ENCODE measurements around the gene PIGR.

The PIGR gene

GRCh38 chr1:206891412-206891811, 54.9 kb downstream of the PIGR start:
- no peak for TF ChIP-seq CTCF (IDR thresholded peaks at IDR 0.05; ENCODE audit: low read depth, low read length)
- TF ChIP-seq EZH2phosphoT487 (IDR thresholded peaks at IDR 0.05; ENCODE audit: low read depth) = no peak
- H3K4me3 ChIP-seq (ENCODE audit: low read length) = no peak overlapping the region
- peaks cover 19% of the 10 kb centered on the region for H3K4me1 ChIP-seq (ENCODE audit: low read length)
- H4K20me1 ChIP-seq (ENCODE audit: insufficient read depth, low read length) = no peaks in the 10 kb centered on the region
- no peak overlapping the region for H3K9ac ChIP-seq (ENCODE audit: low read length)
- no peak overlapping the region for H3K4me2 ChIP-seq (ENCODE audit: low read length)
- no peaks in the 10 kb centered on the region for H3K36me3 ChIP-seq (replicated peaks; ENCODE audit: low read depth, low read length)
- H3K27ac ChIP-seq (ENCODE audit: low read length) = no peak overlapping the region
- no peaks in the 10 kb centered on the region for H3K9me3 ChIP-seq (ENCODE audit: insufficient read depth, low read length)
- peaks cover 41% of the 10 kb centered on the region for H3K27me3 ChIP-seq (ENCODE audit: low read depth, low read length)
- H3K79me2 ChIP-seq (ENCODE audit: low read length) = no peaks in the 10 kb centered on the region
- no peak overlapping the region for H2AFZ ChIP-seq (ENCODE audit: low read depth, low read length)

GRCh38 chr1:206890125-206891060, 55.9 kb downstream of the PIGR start:
- Histone ChIP-seq H3K27me3 (ENCODE audit: low read depth, low read length) (peaks cover 41% of the 10 kb centered on the region), H3K4me3 (ENCODE audit: low read length) (no peak overlapping the region), H3K4me2 (ENCODE audit: low read length) (0 out of 2 replicates have a peak overlapping the region, but pooled peaks have one; percentile 10), H3K9ac (ENCODE audit: low read length) (no peak overlapping the region), H3K36me3 (replicated peaks; ENCODE audit: low read depth, low read length) (no peaks in the 10 kb centered on the region), H4K20me1 (ENCODE audit: insufficient read depth, low read length) (no peaks in the 10 kb centered on the region), H3K79me2 (ENCODE audit: low read length) (no peaks in the 10 kb centered on the region), H3K4me1 (ENCODE audit: low read length) (peaks cover 19% of the 10 kb centered on the region), H3K9me3 (ENCODE audit: insufficient read depth, low read length) (no peaks in the 10 kb centered on the region), H3K27ac (ENCODE audit: low read length) (no peak overlapping the region), H2AFZ (ENCODE audit: low read depth, low read length) (no peak overlapping the region)
- TF ChIP-seq EZH2phosphoT487 (IDR thresholded peaks at IDR 0.05; ENCODE audit: low read depth) = no peak
- no peak for TF ChIP-seq CTCF (IDR thresholded peaks at IDR 0.05; ENCODE audit: low read depth, low read length)

GRCh38 chr1:206887701-206888100, 58.6 kb downstream of the PIGR start:
- H2AFZ ChIP-seq (ENCODE audit: low read depth, low read length) = no peak overlapping the region
- no peaks in the 10 kb centered on the region for H3K36me3 ChIP-seq (replicated peaks; ENCODE audit: low read depth, low read length)
- H3K4me1 ChIP-seq (ENCODE audit: low read length) = peaks cover 8% of the 10 kb centered on the region
- H3K9ac ChIP-seq (ENCODE audit: low read length) = no peak overlapping the region
- no peak for TF ChIP-seq EZH2phosphoT487 (IDR thresholded peaks at IDR 0.05; ENCODE audit: low read depth)
- TF ChIP-seq CTCF (IDR thresholded peaks at IDR 0.05; ENCODE audit: low read depth, low read length) = no peak
- no peak overlapping the region for H3K4me3 ChIP-seq (ENCODE audit: low read length)
- H3K79me2 ChIP-seq (ENCODE audit: low read length) = no peaks in the 10 kb centered on the region
- H3K9me3 ChIP-seq (ENCODE audit: insufficient read depth, low read length) = no peaks in the 10 kb centered on the region
- H3K27ac ChIP-seq (ENCODE audit: low read length) = no peak overlapping the region
- no peaks in the 10 kb centered on the region for H4K20me1 ChIP-seq (ENCODE audit: insufficient read depth, low read length)
- no peak overlapping the region for H3K4me2 ChIP-seq (ENCODE audit: low read length)
- peaks cover 37% of the 10 kb centered on the region for H3K27me3 ChIP-seq (ENCODE audit: low read depth, low read length)

GRCh38 chr1:206886831-206887230, 59.4 kb downstream of the PIGR start:
- Histone ChIP-seq H2AFZ (ENCODE audit: low read depth, low read length) (no peak overlapping the region), H4K20me1 (ENCODE audit: insufficient read depth, low read length) (no peaks in the 10 kb centered on the region), H3K4me1 (ENCODE audit: low read length) (peaks cover 8% of the 10 kb centered on the region), H3K79me2 (ENCODE audit: low read length) (no peaks in the 10 kb centered on the region), H3K9ac (ENCODE audit: low read length) (no peak overlapping the region), H3K9me3 (ENCODE audit: insufficient read depth, low read length) (no peaks in the 10 kb centered on the region), H3K4me2 (ENCODE audit: low read length) (no peak overlapping the region), H3K4me3 (ENCODE audit: low read length) (no peak overlapping the region), H3K36me3 (replicated peaks; ENCODE audit: low read depth, low read length) (no peaks in the 10 kb centered on the region), H3K27ac (ENCODE audit: low read length) (no peak overlapping the region), H3K27me3 (ENCODE audit: low read depth, low read length) (peaks cover 32% of the 10 kb centered on the region)
- TF ChIP-seq CTCF (IDR thresholded peaks at IDR 0.05; ENCODE audit: low read depth, low read length) = no peak
- TF ChIP-seq EZH2phosphoT487 (IDR thresholded peaks at IDR 0.05; ENCODE audit: low read depth) = no peak
